Panc1 (cell line): ENCODE results near the gene LIX1. TPM values are rescaled to one million over a fixed set of nuclear protein-coding genes. Genes with fewer than 3 reads are reported as not detected.
"Not testable (repeated sequence)": the region's sequence is repeated elsewhere in the genome, so short reads cannot be mapped to it uniquely, and the experiment has no call there.

Source experiments
- ATAC-seq: fragments of 200-7000 bp; cut with Tn5 transposase; 2 replicates; pipeline ENCODE4 v1.9.1; 2020; ENCODE audit warnings: mild to moderate bottlenecking, moderate library complexity
- BruUV-seq: library from RNA; stranded (reverse); fragments of 400-500 nt; replicated peaks from 2 replicates; lab custom pipeline; 2021; lab: Mats Ljungman, UMichigan
- CTCF ChIA-PET: fragments of 300-600 bp; sonication (Branson Sonifier 250); formaldehyde crosslinking; loops from one replicate; lab custom pipeline; 2022; ENCODE audit warnings: antibody characterized with exemption; lab: Charles Lee
- POLR2A ChIA-PET: fragments of 300-600 bp; sonication (Branson Sonifier 250); formaldehyde crosslinking; loops from one replicate; lab custom pipeline; 2022; ENCODE audit warnings: antibody characterized with exemption; lab: Charles Lee
- DNase-seq: peaks from one replicate; pipeline ENCODE4 v3.0.0-alpha.2; 2010; ENCODE audit warnings: low read depth, low spot score
- H3K27ac ChIP-seq: 2 replicates; pipeline ENCODE4 v1.5.1; 2011; ENCODE audit warnings: mild to moderate bottlenecking, low read length, inconsistent platforms
- H3K27me3 ChIP-seq: fragments of 200-500 bp; sonication (Bioruptor generic); 2 replicates; pipeline ENCODE4 v1.6.0; 2014; ENCODE audit warnings: low read length, inconsistent platforms; ENCODE audit not compliant: control insufficient read depth, insufficient read depth
- H3K36me3 ChIP-seq: fragments of 200-500 bp; sonication (Bioruptor generic); 2 replicates; pipeline ENCODE4 v1.5.1; 2014; ENCODE audit warnings: inconsistent platforms, mild to moderate bottlenecking, low read length, moderate library complexity; ENCODE audit not compliant: control insufficient read depth, insufficient read depth
- H3K4me1 ChIP-seq: 2 replicates; pipeline ENCODE4 v1.5.1; 2011; ENCODE audit warnings: inconsistent platforms, mild to moderate bottlenecking, low read length, moderate library complexity; ENCODE audit not compliant: control insufficient read depth, insufficient read depth
- H3K4me3 ChIP-seq, 2 experiments: 2 replicates each; pipeline ENCODE4 v1.5.1; 2011 to 2012; ENCODE audit warnings: low read depth in 2 of 2, low read length in 2 of 2, mild to moderate bottlenecking in 2 of 2, inconsistent platforms in 1 of 2, moderate library complexity in 1 of 2
- H3K9me3 ChIP-seq: fragments of 200-500 bp; sonication (Bioruptor generic); 2 replicates; pipeline ENCODE4 v1.5.1; 2014; ENCODE audit warnings: low read depth, mild to moderate bottlenecking, inconsistent platforms, low read length, moderate library complexity; ENCODE audit not compliant: control insufficient read depth, insufficient read depth
- POLR2AphosphoS5 ChIP-seq: IDR thresholded peaks from 2 replicates; pipeline ENCODE4 v1.6.1; 2012; ENCODE audit warnings: mild to moderate bottlenecking, low read depth, low read length, moderate library complexity
- REST ChIP-seq, 2 experiments: IDR thresholded peaks; 2 replicates each; pipeline ENCODE4 v1.6.1; 2011 to 2012; ENCODE audit warnings: low read depth in 2 of 2, control low read depth in 1 of 2, low read length in 1 of 2, mild to moderate bottlenecking in 1 of 2, moderate library complexity in 1 of 2; ENCODE audit not compliant: insufficient read depth in 1 of 2
- SIN3A ChIP-seq: IDR thresholded peaks from 2 replicates; pipeline ENCODE4 v1.6.1; 2012; ENCODE audit warnings: low read depth, mild to moderate bottlenecking, low read length, moderate library complexity, borderline replicate concordance; ENCODE audit not compliant: insufficient read depth
- TCF7L2 ChIP-seq: IDR thresholded peaks from 2 replicates; pipeline ENCODE4 v1.6.1; 2011; ENCODE audit warnings: mild to moderate bottlenecking, low read depth, low read length, inconsistent platforms
- in situ Hi-C: cut with HindIII; loops from 2 replicates; pipeline ENCODE4 v1.10.0; 2016; ENCODE audit warnings: low sequenced_read_pairs, low pct_unique_long_range_greater_than_20kb
- intact Hi-C: fragments of 100-400 bp; cut with micrococcal nuclease; formaldehyde crosslinking; loops from one replicate; pipeline ENCODE4 v1.10.0; 2022; ENCODE audit not compliant: unreplicated experiment
- total RNA-seq: library from RNA; stranded (reverse); gene quantifications from one replicate; pipeline ENCODE4 v1.2.1, GENCODE V29; 2021; ENCODE audit not compliant: unreplicated experiment
- TF ChIP-seq, protein P1 (sequence below): fragments of 450-650 bp; IDR thresholded peaks from 2 replicates; pipeline ENCODE4 v1.5.1; 2017; ENCODE audit warnings: mild to moderate bottlenecking

LIX1 gene
- total RNA-seq, 1 experiment from 2014 or later = not detected

DNA sequence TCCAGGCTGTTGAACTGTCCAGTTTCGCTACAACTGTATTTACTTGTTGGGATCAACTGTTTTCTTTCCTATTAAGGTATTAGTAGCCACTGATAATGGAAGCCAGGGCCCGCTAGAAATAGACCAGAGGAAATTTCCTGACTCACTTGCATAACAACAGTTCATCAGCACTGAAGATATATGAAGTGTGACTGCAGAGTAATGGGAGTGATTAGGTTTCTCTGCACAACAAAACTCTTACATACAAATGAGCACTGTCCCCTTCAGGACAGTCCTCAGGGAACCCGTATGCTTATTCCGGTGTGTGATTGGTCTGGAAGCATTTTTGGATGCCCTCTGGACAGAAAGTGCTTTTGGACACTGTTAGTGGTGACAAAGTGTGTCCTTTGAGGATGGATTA is 55.3 kb downstream of the LIX1 start:
- POLR2A ChIA-PET = no interaction called here
- ATAC-seq = no peak
- Histone ChIP-seq H3K4me3 (no peak overlapping the region), H3K27ac (no peak overlapping the region), H3K36me3 (no peaks in the 10 kb centered on the region), H3K4me1 (no peaks in the 10 kb centered on the region), H3K9me3 (no peaks in the 10 kb centered on the region), H3K27me3 (peaks cover 4% of the 10 kb centered on the region; the same call in 1 of the 2 replicates)
- BruUV-seq = no TSS peak
- TF ChIP-seq TCF7L2 = no peak
- TF ChIP-seq, protein P1, sequence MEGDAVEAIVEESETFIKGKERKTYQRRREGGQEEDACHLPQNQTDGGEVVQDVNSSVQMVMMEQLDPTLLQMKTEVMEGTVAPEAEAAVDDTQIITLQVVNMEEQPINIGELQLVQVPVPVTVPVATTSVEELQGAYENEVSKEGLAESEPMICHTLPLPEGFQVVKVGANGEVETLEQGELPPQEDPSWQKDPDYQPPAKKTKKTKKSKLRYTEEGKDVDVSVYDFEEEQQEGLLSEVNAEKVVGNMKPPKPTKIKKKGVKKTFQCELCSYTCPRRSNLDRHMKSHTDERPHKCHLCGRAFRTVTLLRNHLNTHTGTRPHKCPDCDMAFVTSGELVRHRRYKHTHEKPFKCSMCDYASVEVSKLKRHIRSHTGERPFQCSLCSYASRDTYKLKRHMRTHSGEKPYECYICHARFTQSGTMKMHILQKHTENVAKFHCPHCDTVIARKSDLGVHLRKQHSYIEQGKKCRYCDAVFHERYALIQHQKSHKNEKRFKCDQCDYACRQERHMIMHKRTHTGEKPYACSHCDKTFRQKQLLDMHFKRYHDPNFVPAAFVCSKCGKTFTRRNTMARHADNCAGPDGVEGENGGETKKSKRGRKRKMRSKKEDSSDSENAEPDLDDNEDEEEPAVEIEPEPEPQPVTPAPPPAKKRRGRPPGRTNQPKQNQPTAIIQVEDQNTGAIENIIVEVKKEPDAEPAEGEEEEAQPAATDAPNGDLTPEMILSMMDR = no peak
- TF ChIP-seq REST (IDR thresholded peaks at IDR 0.05; ENCODE audit: insufficient read depth in 1 of 2, low read depth in 2 of 2, low read length in 1 of 2) = no peak
- TF ChIP-seq POLR2AphosphoS5 = no peak
- no peak for TF ChIP-seq SIN3A
- DNase-seq = no peak
- in situ Hi-C loops (no loop called here), intact Hi-C loops (no loop called here)
- CTCF ChIA-PET = no interaction called here

DNA sequence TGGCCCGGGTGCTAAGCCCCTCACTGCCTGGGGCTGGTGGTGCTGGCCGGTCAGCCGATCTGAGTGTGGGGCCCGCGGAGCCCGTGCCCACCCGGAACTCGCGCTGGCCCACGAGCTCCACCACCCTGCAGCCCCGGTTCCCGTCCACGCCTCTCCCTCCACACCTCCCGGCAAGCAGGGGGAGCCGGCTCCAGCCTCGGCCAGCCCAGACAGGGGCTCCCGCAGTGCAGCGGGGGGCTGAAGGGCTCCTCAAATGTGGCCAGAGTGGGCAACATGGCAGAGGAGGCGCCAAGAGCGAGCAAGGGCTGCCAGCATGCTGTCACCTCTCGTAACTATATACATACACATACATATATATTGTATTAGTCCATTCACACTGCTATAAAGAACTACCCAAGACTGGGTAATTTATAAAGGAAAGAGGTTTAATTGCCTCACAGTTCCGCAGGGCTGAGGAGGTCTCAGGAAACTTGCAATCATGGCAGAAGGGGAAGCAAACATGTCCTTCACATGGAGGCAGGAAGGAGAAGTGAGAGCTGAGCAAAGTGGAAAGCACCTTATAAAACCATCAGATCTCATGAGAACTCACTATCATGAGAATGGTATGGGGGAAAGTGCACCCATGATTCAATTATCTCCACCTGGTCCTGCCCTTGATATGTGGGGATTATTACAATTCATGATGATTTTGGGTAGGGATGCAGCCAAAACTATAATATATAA is 56.8 kb downstream of the LIX1 start:
- ChIA-PET POLR2A (no interaction called here), CTCF (no interaction called here)
- H3K4me1 ChIP-seq = no peaks in the 10 kb centered on the region
- BruUV-seq = no TSS peak
- no peaks in the 10 kb centered on the region for H3K9me3 ChIP-seq
- intact Hi-C loops = no loop called here
- TF ChIP-seq SIN3A (no peak), REST (IDR thresholded peaks at IDR 0.05; ENCODE audit: insufficient read depth in 1 of 2, low read depth in 2 of 2, low read length in 1 of 2) (no peak), TCF7L2 (no peak), POLR2AphosphoS5 (no peak)
- TF ChIP-seq, protein P1 = no peak
- DNase-seq (no peak), ATAC-seq (no peak)
- in situ Hi-C loops = no loop called here
- H3K4me3 ChIP-seq = no peak overlapping the region
- no peaks in the 10 kb centered on the region for H3K36me3 ChIP-seq
- no peaks in the 10 kb centered on the region for H3K27me3 ChIP-seq
- H3K27ac ChIP-seq = no peak overlapping the region

GRCh38 chr5:97084782-97085458 is 57.5 kb downstream of the LIX1 start:
- POLR2A ChIA-PET, in situ Hi-C loops, ATAC-seq, intact Hi-C loops, H3K4me3 ChIP-seq, CTCF ChIA-PET, DNase-seq, H3K4me1 ChIP-seq, H3K9me3 ChIP-seq, BruUV-seq, H3K36me3 ChIP-seq, H3K27me3 ChIP-seq, H3K27ac ChIP-seq: not testable (repeated sequence)
